HFF-Myc (cell line): ENCODE measurements around the gene SLC2A6.

Source experiments
- DNase-seq: peaks from one replicate; pipeline ENCODE4 v3.0.0-alpha.2; 2011; ENCODE audit warnings: low read depth; ENCODE audit errors: extremely low read depth
- H3K4me3 ChIP-seq: replicated peaks from 2 replicates; pipeline ENCODE4 v1.5.1; 2011; ENCODE audit warnings: low read depth, mild to moderate bottlenecking, control low read depth, low read length
- TF ChIP-seq, protein P1 (sequence below): IDR thresholded peaks from 2 replicates; pipeline ENCODE4 v1.5.1; 2012; ENCODE audit warnings: mild to moderate bottlenecking, low read depth, low read length, control low read depth; ENCODE audit errors: missing control alignments

Gene SLC2A6

DNA sequence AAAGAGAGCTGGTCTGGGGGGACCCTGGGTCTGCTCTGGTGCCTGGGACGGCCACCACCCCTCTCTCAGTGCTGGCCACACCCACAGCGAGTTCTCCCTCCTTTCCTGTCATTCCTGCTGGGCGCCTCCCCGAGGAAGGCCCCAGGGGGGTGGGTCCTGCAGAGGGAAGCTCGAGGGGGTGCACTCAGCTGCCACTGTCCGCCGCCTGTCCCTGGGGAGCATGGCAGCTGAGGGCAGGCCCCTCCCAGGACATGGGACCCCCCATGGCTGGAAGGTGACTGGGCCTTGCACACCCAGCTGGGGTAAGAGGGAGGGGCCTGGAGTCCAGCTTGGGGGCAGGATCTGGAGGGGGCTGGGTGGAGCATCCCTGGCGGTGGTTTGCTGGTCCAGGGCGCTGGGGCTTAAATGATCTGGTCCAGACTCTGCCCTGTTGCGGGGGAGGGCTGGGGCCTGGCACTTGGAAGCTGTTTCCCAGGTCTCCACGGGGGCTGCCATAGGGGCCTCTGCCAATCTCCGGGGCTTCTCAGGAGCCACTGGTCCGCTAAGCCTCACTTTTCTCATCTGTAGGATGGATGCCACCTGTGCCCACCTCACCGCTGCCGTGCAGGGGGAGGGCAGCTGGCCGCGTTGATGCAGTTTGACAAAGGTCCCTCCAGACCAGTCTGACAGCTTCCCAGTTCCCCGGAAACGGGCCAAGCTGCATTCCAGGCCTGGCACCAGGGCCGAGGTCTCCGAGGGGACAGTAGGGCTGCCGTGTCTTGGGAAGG lies 6.0 kb upstream of the SLC2A6 start:
- TF ChIP-seq, protein P1, sequence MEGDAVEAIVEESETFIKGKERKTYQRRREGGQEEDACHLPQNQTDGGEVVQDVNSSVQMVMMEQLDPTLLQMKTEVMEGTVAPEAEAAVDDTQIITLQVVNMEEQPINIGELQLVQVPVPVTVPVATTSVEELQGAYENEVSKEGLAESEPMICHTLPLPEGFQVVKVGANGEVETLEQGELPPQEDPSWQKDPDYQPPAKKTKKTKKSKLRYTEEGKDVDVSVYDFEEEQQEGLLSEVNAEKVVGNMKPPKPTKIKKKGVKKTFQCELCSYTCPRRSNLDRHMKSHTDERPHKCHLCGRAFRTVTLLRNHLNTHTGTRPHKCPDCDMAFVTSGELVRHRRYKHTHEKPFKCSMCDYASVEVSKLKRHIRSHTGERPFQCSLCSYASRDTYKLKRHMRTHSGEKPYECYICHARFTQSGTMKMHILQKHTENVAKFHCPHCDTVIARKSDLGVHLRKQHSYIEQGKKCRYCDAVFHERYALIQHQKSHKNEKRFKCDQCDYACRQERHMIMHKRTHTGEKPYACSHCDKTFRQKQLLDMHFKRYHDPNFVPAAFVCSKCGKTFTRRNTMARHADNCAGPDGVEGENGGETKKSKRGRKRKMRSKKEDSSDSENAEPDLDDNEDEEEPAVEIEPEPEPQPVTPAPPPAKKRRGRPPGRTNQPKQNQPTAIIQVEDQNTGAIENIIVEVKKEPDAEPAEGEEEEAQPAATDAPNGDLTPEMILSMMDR = no peak
- H3K4me3 ChIP-seq = no peak overlapping the region
- no peak for DNase-seq

DNA sequence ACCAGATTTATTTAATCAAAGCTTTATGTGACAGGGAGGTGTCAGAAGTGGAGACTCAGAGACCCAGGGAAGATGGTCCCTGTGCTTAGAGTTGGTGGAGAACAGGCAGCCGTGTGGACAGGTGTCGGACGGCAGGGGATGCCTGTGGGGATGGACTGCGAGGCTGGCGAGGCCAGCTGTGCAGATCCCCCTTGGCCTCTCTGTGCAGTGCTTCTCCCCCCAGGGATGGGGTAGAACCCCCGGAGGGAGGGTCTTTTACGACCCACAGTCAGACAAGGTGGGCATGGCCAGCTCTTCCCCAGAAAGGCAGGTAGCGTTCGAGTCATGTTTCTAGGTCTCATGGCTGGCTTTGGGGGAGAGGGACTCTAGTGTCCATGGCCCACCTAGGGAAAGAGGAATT lies 4.7 kb upstream of the SLC2A6 start:
- no peak for DNase-seq
- TF ChIP-seq, protein P1 = no peak
- H3K4me3 ChIP-seq = no peak overlapping the region

DNA sequence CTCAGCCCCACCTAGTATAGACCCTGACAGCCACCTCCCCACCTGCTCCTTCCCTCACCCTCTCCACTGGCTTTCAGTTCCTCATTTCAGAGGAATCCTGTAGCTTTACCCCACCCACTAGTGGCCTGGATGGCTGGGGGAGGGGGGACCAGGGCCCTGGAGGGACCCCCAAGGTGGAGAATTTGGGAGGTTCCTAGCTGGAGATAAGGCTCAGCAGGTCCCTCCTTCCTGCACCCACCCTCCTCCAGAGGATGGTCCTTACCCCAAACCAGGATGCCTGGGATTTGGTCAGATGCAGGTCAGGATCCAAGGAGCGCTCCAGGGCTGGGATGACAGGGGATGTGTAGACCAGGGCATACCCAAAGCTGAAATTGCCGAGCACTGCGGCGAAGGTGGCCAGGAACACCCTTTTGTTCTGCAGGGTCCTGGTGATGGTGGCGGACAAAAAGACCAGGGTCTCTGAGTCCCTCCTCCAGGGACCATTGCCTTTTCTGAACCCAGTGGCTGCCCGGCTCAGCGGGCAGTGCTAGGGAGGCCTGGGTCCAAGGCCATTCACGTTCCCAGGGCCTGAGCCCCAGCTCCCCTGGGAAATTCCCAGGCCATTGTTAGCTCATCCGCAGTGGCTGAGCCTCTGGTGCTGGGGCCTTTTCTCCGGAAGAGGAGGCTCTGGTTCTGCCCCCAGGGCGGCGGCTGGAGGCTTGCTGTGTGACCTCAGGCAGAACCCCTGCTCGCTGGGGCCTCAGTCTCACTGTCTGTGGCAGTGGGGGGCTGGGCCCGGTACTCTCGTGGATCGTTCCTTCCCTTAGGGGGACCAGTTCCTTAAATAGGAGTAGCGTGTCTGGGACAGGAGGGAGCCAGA lies 678 bp downstream of the SLC2A6 start:
- no peak for DNase-seq
- TF ChIP-seq, protein P1 = no peak
- peak overlapping the region; percentile 58 for H3K4me3 ChIP-seq

DNA sequence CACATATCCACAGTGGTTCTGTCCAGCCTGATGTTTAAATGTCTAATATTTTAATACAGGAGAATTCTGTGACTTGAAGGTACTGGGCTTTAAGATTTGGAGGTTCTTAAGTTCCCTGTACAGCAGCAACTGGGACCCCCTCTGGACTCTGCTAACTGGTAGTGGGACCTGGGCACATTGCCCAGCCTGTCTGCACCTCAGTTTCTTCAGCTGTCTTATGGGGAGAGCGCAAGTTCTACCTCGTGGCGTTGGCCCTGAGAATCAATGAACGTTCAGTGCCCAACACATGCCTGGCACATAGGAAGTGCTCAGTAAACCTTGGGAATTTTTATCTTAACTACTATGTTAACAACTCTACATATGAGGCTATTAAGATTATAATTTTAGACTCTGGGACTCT lies 1.4 kb downstream of the SLC2A6 start:
- H3K4me3 ChIP-seq = peak overlapping the region; percentile 58; the same call in 1 of the 2 replicates
- TF ChIP-seq, protein P1 = no peak
- no peak for DNase-seq

DNA sequence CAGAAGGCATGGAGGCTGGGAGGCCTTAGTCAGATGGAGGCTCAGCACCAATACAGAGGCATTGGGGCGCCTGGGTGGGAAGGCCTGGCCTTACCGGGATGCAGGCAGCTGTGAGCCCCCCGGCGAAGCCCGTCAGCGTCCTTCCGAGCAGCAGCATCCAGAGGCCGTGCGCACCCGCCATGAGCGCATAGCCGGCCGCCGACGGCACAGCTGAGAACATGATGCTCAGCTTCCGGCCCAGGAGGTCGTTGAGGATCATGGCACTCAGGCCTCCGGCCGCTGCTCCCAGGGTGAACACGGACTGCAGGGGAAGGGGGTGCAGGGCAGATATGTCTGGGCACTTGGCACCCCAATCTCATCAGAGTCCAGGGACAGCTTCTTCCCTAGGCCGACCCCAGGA lies 2.0 kb downstream of the SLC2A6 start:
- no peak overlapping the region for H3K4me3 ChIP-seq
- TF ChIP-seq, protein P1 = no peak
- DNase-seq = no peak

DNA sequence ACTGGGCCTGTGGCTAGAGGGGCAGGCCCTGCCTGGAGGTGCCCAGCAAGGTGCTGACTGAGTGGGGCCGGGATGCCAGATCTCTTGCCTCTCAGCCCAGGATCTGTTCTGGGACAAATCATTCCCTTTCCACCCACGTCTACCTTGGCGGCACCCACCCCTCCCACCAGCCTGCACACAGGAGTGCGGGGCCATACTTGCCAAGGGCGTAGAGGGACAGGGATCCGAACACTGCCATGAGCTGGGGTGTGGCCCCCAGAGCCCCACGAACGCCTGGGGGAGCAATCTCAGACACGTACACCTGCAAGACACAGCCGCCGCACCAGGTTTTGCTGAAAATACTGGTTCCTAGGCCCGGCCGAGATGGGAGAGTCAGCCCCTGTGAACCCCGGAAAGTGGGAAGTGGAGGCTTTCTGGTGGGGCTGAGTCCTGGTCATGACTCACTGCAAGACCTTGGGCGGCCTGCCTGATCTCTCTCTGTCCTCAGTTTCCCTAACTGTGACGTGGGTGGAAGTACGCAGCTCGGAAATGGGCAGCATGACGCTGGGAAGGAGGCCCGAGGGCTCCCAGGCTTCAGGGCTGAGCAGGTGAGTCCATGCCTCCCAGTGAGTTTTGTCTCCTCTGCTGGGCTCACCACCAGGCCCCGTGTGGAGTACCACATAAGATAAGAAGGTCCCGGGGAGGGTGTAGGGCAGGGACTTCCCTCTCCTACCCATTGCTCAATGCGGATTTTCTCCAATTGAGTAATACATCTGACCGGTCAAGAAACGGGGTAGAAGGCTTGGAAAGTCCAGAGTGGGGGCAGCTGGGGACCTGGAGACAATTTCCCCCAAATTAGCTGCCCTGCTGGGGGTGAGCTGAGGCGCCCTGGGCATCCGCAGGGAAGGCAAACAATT lies 2.6 kb downstream of the SLC2A6 start:
- H3K4me3 ChIP-seq = no peak overlapping the region
- DNase-seq = no peak
- TF ChIP-seq, protein P1 = no peak
